ENCODE measurements around the gene BOK. TPM values are rescaled to one million over a fixed set of nuclear protein-coding genes. Genes with fewer than 3 reads are reported as not detected.

The BOK gene
- total RNA-seq, 1 experiment from 2014 or later = 33.9 TPM

DNA sequence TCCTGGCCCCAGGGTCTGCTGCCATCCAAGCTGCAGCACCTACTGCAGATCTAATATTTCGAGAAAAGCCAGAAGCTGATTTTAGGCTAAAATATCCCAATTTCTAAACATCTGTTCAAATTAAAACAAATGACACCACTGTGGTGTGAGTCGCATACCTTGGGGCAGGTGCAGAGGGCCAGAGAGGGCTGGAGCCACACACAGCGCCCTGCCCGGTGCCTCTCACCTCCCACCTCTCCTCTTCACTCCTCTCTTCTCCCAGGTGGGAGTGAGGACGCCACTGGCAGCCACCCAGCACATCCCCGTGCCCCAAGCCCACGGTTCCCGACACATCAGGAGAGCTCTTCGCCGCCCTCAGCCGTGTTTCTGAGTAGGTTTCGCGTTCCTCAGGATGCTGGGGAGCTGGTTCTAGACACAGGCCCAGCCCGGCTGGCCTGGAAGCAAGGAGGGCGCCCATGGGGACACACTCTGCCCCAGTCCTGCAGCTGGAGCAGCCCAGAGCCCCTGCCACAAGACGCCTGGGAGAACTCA, 57.0 kb downstream of the BOK start:
- Mint-ChIP-seq H3K4me3 (no peak overlapping the region; a peak in 1 of 5 replicates), H3K9me3 (no peaks in the 10 kb centered on the region), H3K27me3 (ENCODE audit: low read depth) (no peaks in the 10 kb centered on the region), H3K36me3 (ENCODE audit: insufficient read depth in 1 of 3, low read depth in 3 of 3) (peaks cover 0 to 16% (median 3%) of the 10 kb centered on the region in 3 experiments; a peak in 5 of 7 replicates), H3K4me1 (peaks cover 15 to 19% of the 10 kb centered on the region in 2 experiments), H3K27ac (peak overlapping the region; percentile 34 to 90 (median 52); a peak in 5 of 7 replicates)
- no peak for DNase-seq
- Histone ChIP-seq H3K79me2 (ENCODE audit: insufficient read depth, low read length) (no peaks in the 10 kb centered on the region; the same call in 1 of the 2 replicates), H4K91ac (ENCODE audit: insufficient read length, low read depth, low read length) (no peak overlapping the region), H3K4ac (ENCODE audit: low read depth, low read length) (no peak overlapping the region), H3K27ac (ENCODE audit: insufficient read length, low read depth, low read length) (no peak overlapping the region), H2BK5ac (ENCODE audit: insufficient read length, low read length) (no peak overlapping the region), H3K23ac (ENCODE audit: insufficient read length, low read depth, low read length) (no peak overlapping the region), H3K4me1 (ENCODE audit: insufficient read depth, low read length) (peaks cover 4% of the 10 kb centered on the region; the same call in 1 of the 2 replicates), H4K5ac (ENCODE audit: insufficient read length, low read depth, low read length) (no peak overlapping the region), H2BK120ac (ENCODE audit: low read depth, low read length, poor library complexity, severe bottlenecking) (no peak overlapping the region), H4K20me1 (ENCODE audit: control insufficient read depth, insufficient read depth, insufficient read length) (no peaks in the 10 kb centered on the region), H3K56ac (ENCODE audit: insufficient read length, low read depth, low read length) (no peak overlapping the region), H2AK5ac (ENCODE audit: insufficient read length, low read length) (no peak overlapping the region), H2BK15ac (ENCODE audit: low read depth, low read length) (no peak overlapping the region), H2BK12ac (ENCODE audit: insufficient read length, low read depth, low read length) (no peak overlapping the region), H4K8ac (replicated peaks; ENCODE audit: insufficient read length, low read depth, low read length) (no peak overlapping the region), H3K9me3 (ENCODE audit: control insufficient read depth, low read depth, low read length) (no peaks in the 10 kb centered on the region), H2BK20ac (ENCODE audit: low read depth, low read length, poor library complexity, severe bottlenecking) (no peak overlapping the region), H3T11ph (ENCODE audit: low read length) (no peak overlapping the region), H2AFZ (ENCODE audit: low read length) (no peak overlapping the region), H3K23me2 (ENCODE audit: insufficient read length, low read depth, low read length, poor library complexity, severe bottlenecking) (peaks cover 4% of the 10 kb centered on the region), H3K18ac (ENCODE audit: insufficient read length, low read depth, low read length) (no peak overlapping the region), H3K4me2 (ENCODE audit: insufficient read depth, insufficient read length, low read length) (no peak overlapping the region), H3K27me3 (ENCODE audit: insufficient read depth, low read length) (no peaks in the 10 kb centered on the region), H3K79me1 (ENCODE audit: insufficient read depth, low read depth, low read length, poor library complexity, severe bottlenecking) (no peaks in the 10 kb centered on the region), H3K14ac (ENCODE audit: insufficient read depth, low read length) (no peak overlapping the region), H3K9ac (ENCODE audit: extremely low read depth, insufficient read length, low read length) (no peak overlapping the region)
- TF ChIP-seq, protein P1, sequence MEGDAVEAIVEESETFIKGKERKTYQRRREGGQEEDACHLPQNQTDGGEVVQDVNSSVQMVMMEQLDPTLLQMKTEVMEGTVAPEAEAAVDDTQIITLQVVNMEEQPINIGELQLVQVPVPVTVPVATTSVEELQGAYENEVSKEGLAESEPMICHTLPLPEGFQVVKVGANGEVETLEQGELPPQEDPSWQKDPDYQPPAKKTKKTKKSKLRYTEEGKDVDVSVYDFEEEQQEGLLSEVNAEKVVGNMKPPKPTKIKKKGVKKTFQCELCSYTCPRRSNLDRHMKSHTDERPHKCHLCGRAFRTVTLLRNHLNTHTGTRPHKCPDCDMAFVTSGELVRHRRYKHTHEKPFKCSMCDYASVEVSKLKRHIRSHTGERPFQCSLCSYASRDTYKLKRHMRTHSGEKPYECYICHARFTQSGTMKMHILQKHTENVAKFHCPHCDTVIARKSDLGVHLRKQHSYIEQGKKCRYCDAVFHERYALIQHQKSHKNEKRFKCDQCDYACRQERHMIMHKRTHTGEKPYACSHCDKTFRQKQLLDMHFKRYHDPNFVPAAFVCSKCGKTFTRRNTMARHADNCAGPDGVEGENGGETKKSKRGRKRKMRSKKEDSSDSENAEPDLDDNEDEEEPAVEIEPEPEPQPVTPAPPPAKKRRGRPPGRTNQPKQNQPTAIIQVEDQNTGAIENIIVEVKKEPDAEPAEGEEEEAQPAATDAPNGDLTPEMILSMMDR (conservative IDR thresholded peaks at IDR 0.05) = no peak
- WGBS (ENCODE audit: extremely low coverage, insufficient read length, low lambda C conversion rate) = no CpG with 5 or more reads among the region's 16 CpGs
